NCI-H1105 (cell line): ENCODE results near the gene GLRA1.
"Not testable (repeated sequence)": the region's sequence is repeated elsewhere in the genome, so short reads cannot be mapped to it uniquely, and the experiment has no call there.

Experiments
- DNase-seq: peaks from one replicate; lab custom pipeline; 2025; lab: John Stamatoyannopoulos, UW

The GLRA1 gene

GRCh38 chr5:151819830-151820229 lies 104.8 kb downstream of the GLRA1 start:
- no peak for DNase-seq

GRCh38 chr5:151815051-151815450 lies 109.6 kb downstream of the GLRA1 start:
- no peak for DNase-seq

- no peak for DNase-seq
These were observed 111.8 kb downstream of the GLRA1 start for GRCh38 chr5:151812757-151813309.

- DNase-seq = no peak
These were observed 112.9 kb downstream of the GLRA1 start for GRCh38 chr5:151811593-151812321.

- no peak for DNase-seq
These were observed 113.8 kb downstream of the GLRA1 start for GRCh38 chr5:151810897-151811296.

- DNase-seq = no peak
These were observed 114.2 kb downstream of the GLRA1 start for GRCh38 chr5:151810449-151810848.

- DNase-seq = no peak
These were observed 116.0 kb downstream of the GLRA1 start for GRCh38 chr5:151808451-151809169.

- no peak for DNase-seq
These were observed 119.0 kb downstream of the GLRA1 start for GRCh38 chr5:151805414-151806223.

GRCh38 chr5:151800532-151800931 lies 124.1 kb downstream of the GLRA1 start:
- no peak for DNase-seq

GRCh38 chr5:151799407-151799806 lies 125.2 kb downstream of the GLRA1 start:
- no peak for DNase-seq

GRCh38 chr5:151798674-151799073 lies 126.0 kb downstream of the GLRA1 start:
- no peak for DNase-seq

GRCh38 chr5:151795426-151795825 lies 129.2 kb downstream of the GLRA1 start:
- no peak for DNase-seq

- no peak for DNase-seq
These were observed 131.3 kb downstream of the GLRA1 start for GRCh38 chr5:151793358-151793757.

- no peak for DNase-seq
These were observed 136.8 kb downstream of the GLRA1 start for GRCh38 chr5:151787817-151788216.

GRCh38 chr5:151786468-151786867 lies 138.2 kb downstream of the GLRA1 start:
- DNase-seq = no peak

- no peak for DNase-seq
These were observed 140.5 kb downstream of the GLRA1 start for GRCh38 chr5:151784141-151784540.

GRCh38 chr5:151783664-151784063 lies 141.0 kb downstream of the GLRA1 start:
- DNase-seq = not testable (repeated sequence)

GRCh38 chr5:151781201-151781600 lies 143.4 kb downstream of the GLRA1 start:
- DNase-seq = no peak

GRCh38 chr5:151780348-151780747 lies 144.3 kb downstream of the GLRA1 start:
- DNase-seq = no peak

GRCh38 chr5:151779531-151780125 lies 145.0 kb downstream of the GLRA1 start:
- no peak for DNase-seq

GRCh38 chr5:151775025-151775606 lies 149.5 kb downstream of the GLRA1 start:
- DNase-seq = no peak

GRCh38 chr5:151773951-151774350 lies 150.7 kb downstream of the GLRA1 start:
- DNase-seq = no peak
